KBM-7 (cell line): ENCODE data around the gene CACNA2D1.

Source experiments
- DNase-seq: peaks from one replicate; pipeline ENCODE4 v3.0.0-alpha.2; 2015
- in situ Hi-C: fragments of 300-500 bp; cut with MboI; formaldehyde crosslinking; loops from 2 replicates; pipeline ENCODE4 v1.14.3; 2020; ENCODE audit warnings: low sequenced_read_pairs, low pct_unique_long_range_greater_than_20kb, mixed read lengths

CACNA2D1 gene

DNA sequence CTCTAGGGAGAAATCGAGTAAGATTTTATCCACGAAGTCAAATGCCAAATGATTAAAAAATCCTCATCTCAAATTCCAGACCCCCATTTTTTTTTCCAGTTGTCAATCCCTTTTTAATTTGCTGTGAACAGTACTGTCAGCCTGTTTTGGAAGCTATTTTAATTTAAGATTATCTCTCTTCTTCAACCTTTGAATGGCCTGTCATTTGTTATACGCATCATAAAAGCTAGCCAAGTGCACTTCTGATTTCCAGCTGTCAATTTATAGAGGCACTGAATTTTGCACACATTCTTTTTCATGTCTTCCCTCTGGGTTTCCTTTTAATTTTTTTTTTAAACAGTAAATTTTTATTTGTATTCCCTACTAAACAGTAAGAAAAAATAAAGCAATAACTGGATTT lies 337.4 kb downstream of the CACNA2D1 start:
- in situ Hi-C loops = no loop called here
- no peak for DNase-seq

DNA sequence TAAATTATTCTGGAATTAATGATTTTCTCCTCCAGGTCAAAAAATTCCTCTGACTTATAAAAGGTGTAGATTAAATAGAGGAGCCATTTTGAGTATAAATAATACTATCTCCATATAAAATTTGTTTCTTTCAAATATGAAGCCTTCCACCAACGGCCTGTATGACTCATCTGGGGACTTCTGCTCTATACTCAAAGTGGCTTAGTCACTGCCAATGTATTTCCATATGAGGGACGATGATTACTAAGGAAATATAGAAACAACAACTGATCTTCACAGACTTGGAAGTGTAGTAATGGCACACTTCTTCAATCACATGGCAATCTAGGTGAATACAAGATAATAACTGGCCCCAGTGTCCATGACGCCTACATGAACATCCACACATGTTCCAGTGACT lies 338.1 kb downstream of the CACNA2D1 start:
- no peak for DNase-seq

DNA sequence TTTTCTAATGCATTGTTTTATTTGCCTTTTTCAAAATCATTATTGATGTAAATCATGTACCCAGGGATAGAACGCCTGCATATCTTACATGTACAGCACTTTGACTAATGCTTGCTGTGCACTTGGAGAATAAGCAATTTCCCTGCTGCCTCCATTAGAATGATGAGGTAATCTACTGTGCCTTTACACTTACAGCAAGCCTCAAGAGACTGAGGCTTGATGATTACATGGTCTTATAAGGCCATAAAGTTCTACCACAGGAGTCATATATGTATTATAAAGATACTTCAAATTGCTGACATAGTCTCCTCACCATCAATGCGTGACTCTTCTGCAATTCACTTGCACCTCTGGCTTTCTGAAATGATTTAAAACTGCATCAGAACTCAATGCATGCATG lies 345.2 kb downstream of the CACNA2D1 start:
- in situ Hi-C loops = no loop called here
- DNase-seq = no peak

More for the DNA sequence above, 338.1 kb downstream of the CACNA2D1 start:
- in situ Hi-C loops = no loop called here

DNA sequence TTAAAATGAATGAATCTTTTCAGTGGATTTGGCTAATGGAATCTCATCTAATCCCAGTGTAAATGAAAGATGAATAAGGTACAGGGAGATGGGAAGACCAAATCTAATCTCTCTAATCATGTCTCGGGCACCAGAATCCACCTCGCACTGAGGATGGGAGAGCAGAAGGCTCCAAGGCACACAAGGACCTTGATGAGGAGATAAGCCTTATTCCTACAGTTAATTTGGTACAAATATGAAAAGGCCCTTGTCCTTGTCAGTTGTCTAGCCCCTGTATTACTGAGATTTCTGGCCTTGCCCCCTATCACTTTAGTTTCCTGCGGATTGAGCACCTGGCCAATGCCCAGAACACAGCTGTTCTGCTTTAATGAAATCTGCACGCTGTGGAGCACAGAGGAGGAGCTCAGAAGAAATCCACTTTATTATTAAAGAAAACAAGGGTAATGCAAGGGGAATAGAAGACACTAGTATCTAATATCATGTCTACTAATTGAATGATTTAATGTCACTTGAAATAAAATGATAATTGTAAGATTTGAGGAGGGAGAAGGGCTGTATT lies 352.4 kb downstream of the CACNA2D1 start:
- in situ Hi-C loops = no loop called here
- DNase-seq = no peak

DNA sequence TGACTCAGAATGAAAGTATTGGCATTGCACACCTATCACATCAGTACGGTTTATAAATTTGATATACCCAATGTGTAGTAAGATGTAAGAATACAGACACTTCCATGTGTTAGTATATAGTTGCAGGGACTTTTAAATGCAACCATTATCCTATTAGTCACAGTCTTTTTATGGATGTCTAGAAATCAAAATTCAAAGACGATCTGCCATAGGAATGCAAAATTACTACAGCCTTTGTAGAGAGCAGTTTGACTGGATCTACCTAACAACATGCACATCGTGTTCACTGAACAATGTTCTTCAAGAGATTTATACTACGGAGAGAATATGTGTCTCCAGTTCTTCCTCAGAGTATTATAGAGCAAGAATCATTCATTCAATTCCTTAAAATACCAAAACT lies 356.5 kb downstream of the CACNA2D1 start:
- in situ Hi-C loops = no loop called here
- no peak for DNase-seq

DNA sequence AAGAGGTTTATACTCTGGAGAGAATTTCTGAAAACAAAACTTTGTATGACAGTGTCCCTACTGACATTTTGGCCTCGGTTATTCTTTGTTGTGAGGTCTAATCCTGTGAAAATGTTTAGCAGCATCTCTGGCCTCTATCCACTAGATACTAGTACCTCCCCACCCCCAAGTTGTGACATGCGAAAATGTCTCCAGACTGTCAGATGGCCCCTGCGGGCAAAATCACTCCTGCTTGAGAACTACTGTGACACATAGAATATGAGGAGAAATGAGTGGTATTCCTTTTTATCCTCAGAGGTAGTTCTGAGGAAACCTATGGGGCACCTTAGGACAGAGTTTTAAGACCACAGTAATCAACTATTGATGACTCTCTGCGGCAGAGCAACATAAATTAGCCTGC lies 358.5 kb downstream of the CACNA2D1 start:
- in situ Hi-C loops = no loop called here
- DNase-seq = no peak

DNA sequence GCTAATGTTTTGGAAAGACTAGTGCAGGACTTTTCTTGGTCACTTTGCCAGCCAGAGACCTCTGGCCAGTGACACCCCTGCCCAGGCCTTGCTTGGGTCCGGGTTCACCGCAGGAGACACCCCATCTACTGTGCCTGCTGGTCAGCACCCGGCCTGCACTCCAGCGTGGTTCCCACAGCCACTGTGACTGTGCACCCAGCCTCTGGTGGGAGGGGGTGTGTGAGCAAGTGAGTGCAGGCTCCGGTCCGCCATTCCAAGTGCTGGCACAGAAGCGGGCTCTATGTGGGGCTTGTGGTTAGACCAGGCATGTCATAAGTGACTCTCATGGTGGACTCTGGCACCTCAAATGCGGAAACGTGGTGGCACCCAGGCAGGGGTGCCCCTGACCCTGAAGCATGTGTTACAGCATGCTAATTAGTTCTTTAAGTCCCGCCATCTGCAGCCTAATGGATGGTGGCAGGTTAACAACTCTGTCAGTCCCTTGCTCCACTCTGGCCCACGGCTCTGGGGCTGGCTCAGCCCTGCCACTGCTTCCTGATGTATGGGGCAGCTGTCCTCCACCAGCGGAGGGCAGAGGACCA lies 361.8 kb downstream of the CACNA2D1 start:
- in situ Hi-C loops = no loop called here

DNA sequence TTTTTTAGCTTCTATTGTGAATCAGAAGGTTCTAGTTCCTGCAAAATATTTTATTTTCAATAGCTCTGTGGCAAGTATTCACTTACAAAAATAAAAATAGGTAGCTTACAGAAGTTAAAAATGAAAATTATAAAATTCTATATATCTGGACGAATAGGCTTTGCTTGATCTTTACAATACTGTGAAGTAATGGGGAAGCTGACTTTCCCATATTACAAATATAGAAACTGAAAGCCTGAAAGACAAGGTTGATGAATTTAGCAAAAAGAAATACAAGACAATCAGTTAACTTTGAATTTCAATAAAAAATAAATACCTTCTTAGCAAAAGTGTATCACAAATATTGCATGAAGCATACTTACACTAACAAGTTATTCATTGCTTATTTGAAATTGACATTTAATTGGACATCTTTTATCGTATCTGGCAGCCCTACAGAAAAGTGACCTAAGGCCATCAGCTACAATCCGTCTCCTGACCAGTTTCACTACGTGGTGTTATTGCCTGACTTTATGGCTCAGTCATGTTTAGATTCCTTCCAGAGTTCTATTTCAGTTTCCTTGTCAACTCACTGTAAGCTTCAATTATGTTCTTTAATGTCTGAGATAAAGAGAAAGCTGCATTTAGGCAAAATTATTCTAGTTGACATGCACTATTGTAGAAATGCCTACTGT lies 363.2 kb downstream of the CACNA2D1 start:
- DNase-seq = no peak
- in situ Hi-C loops = no loop called here

More for the DNA sequence above, 361.8 kb downstream of the CACNA2D1 start:
- no peak for DNase-seq

DNA sequence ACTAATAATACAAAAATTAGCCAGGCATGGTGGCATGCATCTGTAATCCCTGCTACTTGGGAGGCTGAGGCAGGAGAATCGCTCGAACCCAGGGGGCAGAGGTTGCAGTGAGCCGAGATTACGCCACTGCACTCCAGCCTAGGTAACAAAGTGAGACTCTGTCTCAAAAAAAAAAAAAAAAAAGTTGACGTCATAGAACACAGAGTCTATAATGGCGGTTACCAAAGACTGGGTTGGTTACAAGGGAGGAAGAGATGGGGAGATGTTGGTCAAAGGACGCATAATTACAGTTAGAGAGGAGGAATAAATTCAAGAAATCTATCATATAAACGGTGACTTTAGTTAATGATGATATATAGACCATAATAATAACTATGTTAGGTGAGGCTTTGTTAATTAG lies 364.1 kb downstream of the CACNA2D1 start:
- in situ Hi-C loops = no loop called here
- DNase-seq = no peak

DNA sequence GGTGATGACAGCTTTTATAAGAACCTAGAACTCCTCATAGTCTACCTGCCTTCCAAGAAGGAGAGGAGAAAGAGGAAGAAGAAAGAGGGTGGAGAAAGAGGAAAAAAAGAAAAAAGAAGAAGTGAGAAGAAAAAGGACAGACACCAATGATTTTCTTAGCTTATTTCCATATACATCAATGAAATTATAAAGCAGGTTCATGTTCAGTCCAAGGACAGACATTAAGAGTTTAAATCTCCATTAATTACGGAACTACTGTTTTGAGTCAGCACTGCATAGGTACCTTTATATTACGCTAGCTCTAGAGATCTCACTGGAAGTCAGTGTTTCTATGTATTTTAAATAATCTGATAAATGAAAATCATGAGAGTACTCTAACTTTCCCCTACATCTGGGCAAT lies 364.8 kb downstream of the CACNA2D1 start:
- in situ Hi-C loops = no loop called here
- no peak for DNase-seq

DNA sequence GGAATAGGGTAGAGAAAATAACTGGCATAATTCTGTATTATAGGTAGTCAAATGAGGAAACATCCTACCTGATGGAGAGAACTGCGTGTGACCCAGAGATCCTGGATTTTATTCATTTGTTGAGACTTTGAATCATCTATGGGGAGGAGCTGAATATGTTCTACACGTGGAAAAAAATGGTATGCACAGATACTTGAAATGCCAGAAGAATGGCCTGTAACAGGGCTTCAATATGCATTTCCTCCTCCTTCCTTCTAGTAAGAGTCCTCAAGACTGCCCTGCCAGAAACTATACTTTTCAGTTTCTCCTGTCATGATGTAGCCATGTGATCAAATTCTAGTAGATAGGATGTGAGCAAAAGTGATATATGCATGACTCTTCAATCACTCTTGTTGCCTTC lies 372.1 kb downstream of the CACNA2D1 start:
- no peak for DNase-seq
- in situ Hi-C loops = no loop called here

DNA sequence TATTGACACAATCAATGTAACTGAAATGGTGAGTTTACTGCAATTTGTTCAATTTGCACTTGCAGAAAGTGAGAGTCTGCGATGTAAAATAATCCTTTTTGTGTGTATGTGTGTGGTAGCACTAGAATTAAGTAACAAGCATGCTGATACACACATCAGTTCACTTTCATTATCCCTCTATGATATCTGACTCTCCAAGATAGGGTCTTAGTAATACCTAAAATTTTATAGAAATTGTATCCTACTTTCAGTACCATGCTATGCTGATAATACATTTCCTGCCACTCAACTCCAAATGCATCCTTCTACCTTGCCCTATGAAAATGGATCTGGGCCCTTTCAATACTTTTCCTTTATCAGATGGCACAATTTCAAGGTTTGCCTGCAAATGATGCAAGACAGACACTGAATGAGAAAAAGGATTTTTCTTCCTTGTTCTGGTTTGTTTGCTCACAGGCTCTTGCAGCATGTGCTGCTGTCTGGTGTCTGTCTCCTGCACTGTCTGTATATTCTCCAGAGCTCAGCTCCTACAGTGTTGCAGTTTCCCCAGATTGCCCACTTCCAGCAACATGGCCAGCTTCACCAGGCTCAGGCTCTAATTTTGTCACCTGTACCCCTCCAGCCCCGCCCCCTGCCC lies 375.8 kb downstream of the CACNA2D1 start:
- in situ Hi-C loops = no loop called here
- no peak for DNase-seq

DNA sequence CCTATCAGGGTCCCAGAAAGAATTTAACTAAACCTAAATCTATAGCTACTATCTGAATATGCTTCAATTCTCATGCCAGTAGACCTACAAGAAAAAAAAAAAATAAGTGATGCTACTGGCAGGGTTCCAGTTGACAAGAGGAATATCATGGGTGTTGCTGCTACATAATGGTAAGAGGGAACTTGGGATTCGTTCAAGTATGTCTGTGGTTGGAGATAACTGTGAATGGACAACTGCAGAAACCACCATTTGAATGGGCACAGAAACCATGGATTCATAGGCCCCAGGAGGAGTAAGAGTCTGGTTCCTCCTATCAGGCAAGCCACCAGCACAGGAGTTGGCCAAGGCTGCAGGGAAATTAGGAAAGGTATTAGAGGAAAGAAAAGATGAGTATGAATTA lies 386.1 kb downstream of the CACNA2D1 start:
- in situ Hi-C loops = no loop called here

DNA sequence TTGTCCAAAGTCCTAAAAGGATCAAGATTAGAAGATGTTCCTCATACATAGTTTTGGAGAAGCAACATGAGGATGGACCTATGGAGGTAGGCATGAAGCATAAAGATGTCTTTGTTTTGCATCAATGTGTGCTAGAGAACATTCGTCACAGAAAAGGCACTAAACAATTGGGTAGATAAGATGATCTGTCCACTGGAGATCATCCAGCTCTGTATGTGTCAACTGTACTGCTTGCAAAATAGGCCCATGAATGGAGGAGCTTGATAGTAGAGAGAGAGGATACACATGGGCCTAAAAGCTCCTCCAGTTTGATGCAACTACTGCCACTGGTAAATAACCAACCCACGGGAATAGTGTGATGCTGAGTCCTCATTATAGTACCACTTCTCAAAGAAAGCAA lies 387.3 kb downstream of the CACNA2D1 start:
- in situ Hi-C loops = no loop called here
- DNase-seq = no peak

More for the DNA sequence above, 386.1 kb downstream of the CACNA2D1 start:
- no peak for DNase-seq

DNA sequence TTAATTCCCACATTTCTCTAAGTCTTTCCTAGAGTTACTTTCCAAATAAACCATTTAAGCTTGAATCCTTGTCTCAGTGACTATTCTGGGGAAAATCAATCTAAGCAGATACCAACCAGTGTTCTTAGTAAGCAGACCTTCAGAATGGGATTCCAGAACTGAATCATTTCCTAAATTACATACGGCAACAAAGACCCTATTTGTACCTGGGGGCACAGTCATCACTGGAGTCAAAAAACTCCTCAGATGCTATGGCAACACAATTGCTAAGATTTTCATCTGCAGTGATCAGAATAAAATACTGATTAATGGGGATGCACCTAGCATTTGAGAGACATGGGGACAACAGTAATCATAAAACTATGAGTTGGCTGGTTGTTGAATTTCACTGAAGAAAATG lies 389.0 kb downstream of the CACNA2D1 start:
- no peak for DNase-seq
- in situ Hi-C loops = no loop called here

DNA sequence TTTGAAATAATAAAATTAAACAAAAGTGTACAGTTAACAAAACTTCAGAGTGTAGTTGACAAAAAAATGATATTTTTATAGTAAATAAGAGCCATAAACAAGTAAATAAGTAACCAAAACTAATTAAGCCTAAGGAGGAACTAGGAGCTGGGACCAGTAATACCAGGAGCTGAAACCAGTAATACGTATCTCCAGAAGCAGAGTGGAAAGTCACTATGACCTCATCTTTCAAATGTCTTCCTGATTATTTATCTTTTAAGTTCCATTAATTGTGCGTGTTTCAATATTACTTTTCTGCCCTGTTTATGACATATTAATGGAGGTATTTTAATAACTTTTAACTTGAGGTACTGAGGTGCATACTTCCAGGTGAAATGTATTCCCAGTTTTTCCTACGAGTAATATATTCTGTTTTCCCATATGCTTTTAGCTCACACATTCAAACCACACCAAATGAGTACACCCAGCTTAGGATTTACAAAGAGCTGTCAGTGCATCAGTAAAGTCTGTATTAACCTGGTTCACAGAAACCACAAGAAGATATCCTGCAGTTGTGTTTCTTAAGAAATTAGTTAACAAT lies 390.0 kb downstream of the CACNA2D1 start:
- no peak for DNase-seq
- in situ Hi-C loops = no loop called here

DNA sequence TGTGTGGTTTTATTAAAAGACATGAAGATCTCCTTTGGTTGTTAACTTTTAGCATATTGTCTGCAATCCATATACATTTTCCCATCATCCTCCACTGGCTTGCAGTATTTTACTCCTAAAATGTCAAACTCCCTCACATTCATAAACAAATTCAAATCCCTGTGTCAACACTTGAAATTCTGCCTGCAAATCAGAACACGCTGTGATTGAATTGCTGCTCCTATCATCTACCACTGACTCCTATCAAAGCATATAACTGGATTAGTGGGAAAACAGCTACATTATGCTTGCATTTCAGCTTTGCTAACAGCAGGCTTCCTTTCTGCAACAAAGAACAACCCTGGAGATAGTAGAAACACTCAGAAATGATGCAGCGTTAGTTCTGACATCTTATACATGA lies 392.0 kb downstream of the CACNA2D1 start:
- DNase-seq = no peak
- in situ Hi-C loops = no loop called here

DNA sequence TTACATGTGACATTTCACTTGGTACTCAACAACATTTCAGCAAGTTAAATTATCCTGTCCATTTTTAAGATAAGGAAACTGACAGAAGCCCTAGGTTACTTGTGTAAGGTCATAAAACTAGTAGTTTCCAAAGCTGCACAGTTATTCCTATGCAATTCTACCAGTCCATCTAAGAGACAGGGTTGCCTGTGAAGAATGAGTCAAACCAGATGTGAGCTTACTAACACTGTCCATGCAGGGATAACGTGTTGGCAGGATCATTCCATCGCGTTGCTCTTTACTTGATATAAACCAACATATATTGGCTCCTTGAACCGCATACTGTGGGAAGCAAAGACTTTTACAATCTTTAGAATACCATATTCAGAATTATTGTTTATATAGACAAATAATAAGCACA lies 392.8 kb downstream of the CACNA2D1 start:
- no peak for DNase-seq
- in situ Hi-C loops = no loop called here

DNA sequence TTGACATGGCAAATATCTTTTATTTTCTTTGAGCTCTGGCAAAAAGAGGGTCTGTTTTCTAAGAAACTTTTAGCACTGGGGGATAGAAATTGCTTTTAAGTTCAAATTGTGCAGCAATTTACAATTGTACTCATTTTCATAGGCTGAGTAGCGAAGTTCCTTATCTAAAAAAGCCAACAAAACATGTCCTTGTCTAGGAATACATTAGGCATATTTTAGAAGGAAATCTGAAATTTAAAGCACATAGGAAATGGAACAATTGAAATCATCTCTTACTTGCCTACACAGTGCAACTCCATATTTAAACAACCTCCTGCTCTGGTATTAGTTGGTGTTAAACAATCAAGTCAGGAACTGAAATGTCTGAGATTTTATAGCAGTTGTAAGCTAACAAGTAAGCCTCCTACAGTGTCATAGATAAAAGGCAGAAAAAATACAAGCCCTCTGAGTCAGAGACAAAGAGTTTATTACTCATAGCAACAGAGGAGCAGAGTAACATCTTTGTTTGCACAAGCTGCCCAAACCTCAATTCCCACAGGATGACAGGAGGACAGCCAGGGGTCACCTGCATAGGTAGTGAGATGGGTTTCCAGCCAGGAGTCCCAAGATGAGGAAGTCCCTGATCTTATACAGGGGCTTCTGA lies 393.6 kb downstream of the CACNA2D1 start:
- DNase-seq = no peak
- in situ Hi-C loops = loop anchor here (25.0 kb wide), 2 partner anchors 563 to 687 kb away; no protein-coding TSS in a partner anchor
